PFSK-1 (cell line): ENCODE measurements around the gene UVRAG.

Experiments
- FOXP2 ChIP-seq: optimal IDR thresholded peaks from 2 replicates; pipeline ENCODE3; 2011; ENCODE audit warnings: borderline replicate concordance, control low read depth, inconsistent platforms; ENCODE audit not compliant: insufficient read depth; ENCODE audit errors: extremely low read length, extremely low read depth
- POLR2AphosphoS5 ChIP-seq: IDR thresholded peaks from 2 replicates; pipeline ENCODE4 v1.6.1; 2012; ENCODE audit warnings: low read depth, mild to moderate bottlenecking, control low read depth, low read length, moderate library complexity
- TAF1 ChIP-seq: IDR thresholded peaks from 2 replicates; pipeline ENCODE4 v1.6.1; 2012; ENCODE audit warnings: low read length, control low read depth, borderline replicate concordance; ENCODE audit not compliant: insufficient read depth
- TF ChIP-seq, protein P1 (sequence below), 2 experiments: IDR thresholded peaks; 2 replicates each; pipeline versions ENCODE4 v1.6.1 to v1.8.0; 2011 to 2012; ENCODE audit warnings: low read depth in 2 of 2, low read length in 2 of 2, control low read depth in 1 of 2, inconsistent platforms in 1 of 2, mild to moderate bottlenecking in 1 of 2, moderate library complexity in 1 of 2; ENCODE audit not compliant: insufficient read depth in 1 of 2

DNA sequence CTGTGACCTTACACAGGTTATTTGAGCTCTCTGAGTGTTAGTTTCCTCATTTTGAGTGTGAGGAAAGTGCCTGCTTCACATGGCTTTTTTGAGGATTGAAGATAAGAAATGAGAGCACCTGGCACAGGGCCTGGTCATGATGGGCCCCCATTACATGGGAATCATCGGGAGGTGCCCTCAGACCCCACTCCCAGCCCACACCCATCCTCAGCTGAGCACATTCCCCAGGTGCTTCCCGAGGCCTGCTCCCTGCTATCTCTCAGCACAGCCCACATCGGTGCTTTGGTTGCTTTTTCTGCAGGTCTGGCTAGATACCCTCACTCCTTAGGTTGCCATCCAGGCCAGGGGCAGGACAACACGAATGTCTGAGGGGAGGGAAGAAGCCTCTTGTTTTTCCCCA is 29.8 kb upstream of the UVRAG start:
- TF ChIP-seq POLR2AphosphoS5 (no peak), FOXP2 (no peak), TAF1 (no peak)
- TF ChIP-seq, protein P1, sequence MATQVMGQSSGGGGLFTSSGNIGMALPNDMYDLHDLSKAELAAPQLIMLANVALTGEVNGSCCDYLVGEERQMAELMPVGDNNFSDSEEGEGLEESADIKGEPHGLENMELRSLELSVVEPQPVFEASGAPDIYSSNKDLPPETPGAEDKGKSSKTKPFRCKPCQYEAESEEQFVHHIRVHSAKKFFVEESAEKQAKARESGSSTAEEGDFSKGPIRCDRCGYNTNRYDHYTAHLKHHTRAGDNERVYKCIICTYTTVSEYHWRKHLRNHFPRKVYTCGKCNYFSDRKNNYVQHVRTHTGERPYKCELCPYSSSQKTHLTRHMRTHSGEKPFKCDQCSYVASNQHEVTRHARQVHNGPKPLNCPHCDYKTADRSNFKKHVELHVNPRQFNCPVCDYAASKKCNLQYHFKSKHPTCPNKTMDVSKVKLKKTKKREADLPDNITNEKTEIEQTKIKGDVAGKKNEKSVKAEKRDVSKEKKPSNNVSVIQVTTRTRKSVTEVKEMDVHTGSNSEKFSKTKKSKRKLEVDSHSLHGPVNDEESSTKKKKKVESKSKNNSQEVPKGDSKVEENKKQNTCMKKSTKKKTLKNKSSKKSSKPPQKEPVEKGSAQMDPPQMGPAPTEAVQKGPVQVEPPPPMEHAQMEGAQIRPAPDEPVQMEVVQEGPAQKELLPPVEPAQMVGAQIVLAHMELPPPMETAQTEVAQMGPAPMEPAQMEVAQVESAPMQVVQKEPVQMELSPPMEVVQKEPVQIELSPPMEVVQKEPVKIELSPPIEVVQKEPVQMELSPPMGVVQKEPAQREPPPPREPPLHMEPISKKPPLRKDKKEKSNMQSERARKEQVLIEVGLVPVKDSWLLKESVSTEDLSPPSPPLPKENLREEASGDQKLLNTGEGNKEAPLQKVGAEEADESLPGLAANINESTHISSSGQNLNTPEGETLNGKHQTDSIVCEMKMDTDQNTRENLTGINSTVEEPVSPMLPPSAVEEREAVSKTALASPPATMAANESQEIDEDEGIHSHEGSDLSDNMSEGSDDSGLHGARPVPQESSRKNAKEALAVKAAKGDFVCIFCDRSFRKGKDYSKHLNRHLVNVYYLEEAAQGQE (IDR thresholded peaks at IDR 0.05; ENCODE audit: insufficient read depth in 1 of 2, low read depth in 2 of 2, low read length in 2 of 2) = no peak
